ENCODE results near the gene MYLK4. TPM values are rescaled to one million over a fixed set of nuclear protein-coding genes. Genes with fewer than 3 reads are reported as not detected.

The MYLK4 gene
- total and polyA plus RNA-seq, 2 experiments from 2014 or later = 0.29 to 0.43 TPM

GRCh38 chr6:2749969-2750600 is 637 bp downstream of the MYLK4 start:
- Histone ChIP-seq H3K9me2 (replicated peaks; ENCODE audit: insufficient read depth) (no peaks in the 10 kb centered on the region), H2AFZ (no peak overlapping the region), H3K4me3 (no peak overlapping the region), H3K36me3 (replicated peaks; ENCODE audit: insufficient read depth, low read depth) (no peaks in the 10 kb centered on the region), H3K4me1 (ENCODE audit: insufficient read depth) (no peaks in the 10 kb centered on the region), H4K20me1 (ENCODE audit: insufficient read depth, poor library complexity, severe bottlenecking) (no peaks in the 10 kb centered on the region), H3K9me3 (ENCODE audit: low read depth) (no peaks in the 10 kb centered on the region), H3K27ac (no peak overlapping the region), H3K4me2 (peak overlapping the region; percentile 11), H3K79me2 (no peaks in the 10 kb centered on the region), H3K27me3 (no peaks in the 10 kb centered on the region)
- DNase-seq (ENCODE audit: low spot score) = peak; percentile 73
- WGBS (ENCODE audit: low lambda C conversion rate, missing lambda C conversion rate) = 22% methylated on average over 11 of the region's 11 CpGs
- TF ChIP-seq EZH2phosphoT487 (IDR thresholded peaks at IDR 0.05; ENCODE audit: low read depth, severe bottlenecking, unreplicated experiment) = no peak
- TF ChIP-seq EZH2 (IDR thresholded peaks at IDR 0.05; ENCODE audit: borderline replicate concordance) = no peak
- TF ChIP-seq CTCF (IDR thresholded peaks at IDR 0.05; ENCODE audit: poor library complexity) = peak; percentile 81

- H3K4me3 ChIP-seq = no peak overlapping the region
- H3K4me1 ChIP-seq (ENCODE audit: insufficient read depth) = no peaks in the 10 kb centered on the region
- no peaks in the 10 kb centered on the region for H3K9me3 ChIP-seq (ENCODE audit: low read depth)
- H3K27ac ChIP-seq = no peak overlapping the region
- DNase-seq (ENCODE audit: low spot score) = no peak
- TF ChIP-seq EZH2phosphoT487 (IDR thresholded peaks at IDR 0.05; ENCODE audit: low read depth, severe bottlenecking, unreplicated experiment) (no peak), CTCF (IDR thresholded peaks at IDR 0.05; ENCODE audit: poor library complexity) (no peak), EZH2 (IDR thresholded peaks at IDR 0.05; ENCODE audit: borderline replicate concordance) (no peak)
- 79% methylated on average over 8 of the region's 8 CpGs for WGBS (ENCODE audit: low lambda C conversion rate, missing lambda C conversion rate)
- H3K79me2 ChIP-seq = no peaks in the 10 kb centered on the region
- H3K9me2 ChIP-seq (replicated peaks; ENCODE audit: insufficient read depth) = no peaks in the 10 kb centered on the region
- no peak overlapping the region for H3K4me2 ChIP-seq
- no peak overlapping the region for H2AFZ ChIP-seq
- no peaks in the 10 kb centered on the region for H3K36me3 ChIP-seq (replicated peaks; ENCODE audit: insufficient read depth, low read depth)
- H4K20me1 ChIP-seq (ENCODE audit: insufficient read depth, poor library complexity, severe bottlenecking) = no peaks in the 10 kb centered on the region
- no peaks in the 10 kb centered on the region for H3K27me3 ChIP-seq
Measured at GRCh38 chr6:2748183-2748582, 2.5 kb downstream of the MYLK4 start.

GRCh38 chr6:2746557-2747061 is 4.1 kb downstream of the MYLK4 start:
- H3K9me3 ChIP-seq (ENCODE audit: low read depth) = no peaks in the 10 kb centered on the region
- no peaks in the 10 kb centered on the region for H3K9me2 ChIP-seq (replicated peaks; ENCODE audit: insufficient read depth)
- H3K36me3 ChIP-seq (replicated peaks; ENCODE audit: insufficient read depth, low read depth) = no peaks in the 10 kb centered on the region
- TF ChIP-seq EZH2 (IDR thresholded peaks at IDR 0.05; ENCODE audit: borderline replicate concordance) (no peak), EZH2phosphoT487 (IDR thresholded peaks at IDR 0.05; ENCODE audit: low read depth, severe bottlenecking, unreplicated experiment) (no peak), CTCF (IDR thresholded peaks at IDR 0.05; ENCODE audit: poor library complexity) (no peak)
- H3K4me2 ChIP-seq = no peak overlapping the region
- no peak overlapping the region for H2AFZ ChIP-seq
- H3K4me3 ChIP-seq = no peak overlapping the region
- no peak overlapping the region for H3K27ac ChIP-seq
- H4K20me1 ChIP-seq (ENCODE audit: insufficient read depth, poor library complexity, severe bottlenecking) = no peaks in the 10 kb centered on the region
- H3K79me2 ChIP-seq = no peaks in the 10 kb centered on the region
- WGBS (ENCODE audit: low lambda C conversion rate, missing lambda C conversion rate) = 42% methylated on average over 7 of the region's 7 CpGs
- DNase-seq (ENCODE audit: low spot score) = no peak
- H3K27me3 ChIP-seq = no peaks in the 10 kb centered on the region
- H3K4me1 ChIP-seq (ENCODE audit: insufficient read depth) = no peaks in the 10 kb centered on the region
